Calu3 (cell line): ENCODE data around the gene BIN2. TPM values are rescaled to one million over a fixed set of nuclear protein-coding genes. Genes with fewer than 3 reads are reported as not detected.

ENCODE experiments used
- BruUV-seq: library from RNA; stranded (reverse); fragments of 400-500 nt; replicated peaks from 2 replicates; lab custom pipeline; 2021; lab: Mats Ljungman, UMichigan
- CTCF ChIA-PET: fragments of 300-600 bp; sonication (Branson Sonifier 250); formaldehyde crosslinking; loops from one replicate; lab custom pipeline; 2022; ENCODE audit warnings: antibody characterized with exemption; lab: Charles Lee
- DNase-seq: peaks from one replicate; pipeline ENCODE4 v3.0.0; 2022
- H3K27ac Mint-ChIP-seq: one replicate; pipeline ENCODE4 v1.8.0; 2022; ENCODE audit warnings: mixed read lengths; ENCODE audit not compliant: unreplicated experiment
- H3K27me3 Mint-ChIP-seq: one replicate; pipeline ENCODE4 v1.8.0; 2022; ENCODE audit warnings: mixed read lengths; ENCODE audit not compliant: unreplicated experiment
- H3K36me3 Mint-ChIP-seq: one replicate; pipeline ENCODE4 v1.8.0; 2022; ENCODE audit warnings: mild to moderate bottlenecking, moderate library complexity, mixed read lengths; ENCODE audit not compliant: insufficient read depth, unreplicated experiment
- H3K4me1 Mint-ChIP-seq: one replicate; pipeline ENCODE4 v1.8.0; 2022; ENCODE audit warnings: mild to moderate bottlenecking, low read depth, mixed read lengths; ENCODE audit not compliant: unreplicated experiment
- H3K4me3 Mint-ChIP-seq: one replicate; pipeline ENCODE4 v1.8.0; 2022; ENCODE audit warnings: mild to moderate bottlenecking, low read depth, moderate library complexity, mixed read lengths; ENCODE audit not compliant: unreplicated experiment
- H3K9me3 Mint-ChIP-seq: one replicate; pipeline ENCODE4 v1.8.0; 2022; ENCODE audit warnings: low read depth, mixed read lengths; ENCODE audit not compliant: unreplicated experiment
- intact Hi-C: fragments of 100-400 bp; cut with micrococcal nuclease; formaldehyde crosslinking; loops from one replicate; pipeline ENCODE4 v1.10.0; 2022; ENCODE audit not compliant: unreplicated experiment
- total RNA-seq: library from RNA; stranded (reverse); gene quantifications from 2 replicates; pipeline ENCODE4 v1.2.3, GENCODE V29; 2022
- TF ChIP-seq, protein P1 (sequence below): fragments of 200-600 bp; IDR thresholded peaks from one replicate; pipeline ENCODE4 v1.8.0; 2022; ENCODE audit warnings: antibody characterized with exemption; ENCODE audit not compliant: unreplicated experiment

BIN2 gene
- total RNA-seq, 1 experiment from 2014 or later = not detected

DNA sequence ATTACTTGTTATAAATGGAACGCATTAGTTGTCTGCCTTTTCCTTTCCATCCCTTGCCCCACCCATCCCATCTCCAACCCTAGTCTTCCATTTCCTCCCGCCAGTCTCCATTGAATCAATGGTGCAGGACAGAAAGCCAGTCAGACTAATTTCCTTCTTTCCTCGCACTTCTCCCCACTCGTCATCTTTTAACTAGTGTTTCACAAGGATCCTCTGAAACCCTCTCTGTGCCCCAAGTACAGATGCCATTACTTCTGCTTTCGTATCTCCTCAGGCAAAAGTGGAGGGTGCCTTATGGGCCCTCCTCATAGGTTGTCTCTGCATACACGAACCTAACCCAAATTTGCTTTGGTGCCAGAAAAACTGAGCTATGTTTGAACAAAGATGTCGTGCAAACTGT lies 81.1 kb downstream of the BIN2 start:
- CTCF ChIA-PET = no interaction called here
- H3K4me1 Mint-ChIP-seq = peaks cover 9% of the 10 kb centered on the region
- no peak for DNase-seq
- no peak overlapping the region for H3K4me3 Mint-ChIP-seq
- no peak overlapping the region for H3K27ac Mint-ChIP-seq
- BruUV-seq = no TSS peak
- no peaks in the 10 kb centered on the region for H3K9me3 Mint-ChIP-seq
- H3K27me3 Mint-ChIP-seq = no peaks in the 10 kb centered on the region
- intact Hi-C loops = no loop called here
- peaks cover 67% of the 10 kb centered on the region for H3K36me3 Mint-ChIP-seq
- TF ChIP-seq, protein P1, sequence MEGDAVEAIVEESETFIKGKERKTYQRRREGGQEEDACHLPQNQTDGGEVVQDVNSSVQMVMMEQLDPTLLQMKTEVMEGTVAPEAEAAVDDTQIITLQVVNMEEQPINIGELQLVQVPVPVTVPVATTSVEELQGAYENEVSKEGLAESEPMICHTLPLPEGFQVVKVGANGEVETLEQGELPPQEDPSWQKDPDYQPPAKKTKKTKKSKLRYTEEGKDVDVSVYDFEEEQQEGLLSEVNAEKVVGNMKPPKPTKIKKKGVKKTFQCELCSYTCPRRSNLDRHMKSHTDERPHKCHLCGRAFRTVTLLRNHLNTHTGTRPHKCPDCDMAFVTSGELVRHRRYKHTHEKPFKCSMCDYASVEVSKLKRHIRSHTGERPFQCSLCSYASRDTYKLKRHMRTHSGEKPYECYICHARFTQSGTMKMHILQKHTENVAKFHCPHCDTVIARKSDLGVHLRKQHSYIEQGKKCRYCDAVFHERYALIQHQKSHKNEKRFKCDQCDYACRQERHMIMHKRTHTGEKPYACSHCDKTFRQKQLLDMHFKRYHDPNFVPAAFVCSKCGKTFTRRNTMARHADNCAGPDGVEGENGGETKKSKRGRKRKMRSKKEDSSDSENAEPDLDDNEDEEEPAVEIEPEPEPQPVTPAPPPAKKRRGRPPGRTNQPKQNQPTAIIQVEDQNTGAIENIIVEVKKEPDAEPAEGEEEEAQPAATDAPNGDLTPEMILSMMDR = no peak

- H3K36me3 Mint-ChIP-seq = peaks cover 69% of the 10 kb centered on the region
- intact Hi-C loops = no loop called here
- CTCF ChIA-PET = no interaction called here
Observed at GRCh38 chr12:51242120-51242519, 81.9 kb downstream of the BIN2 start.

DNA sequence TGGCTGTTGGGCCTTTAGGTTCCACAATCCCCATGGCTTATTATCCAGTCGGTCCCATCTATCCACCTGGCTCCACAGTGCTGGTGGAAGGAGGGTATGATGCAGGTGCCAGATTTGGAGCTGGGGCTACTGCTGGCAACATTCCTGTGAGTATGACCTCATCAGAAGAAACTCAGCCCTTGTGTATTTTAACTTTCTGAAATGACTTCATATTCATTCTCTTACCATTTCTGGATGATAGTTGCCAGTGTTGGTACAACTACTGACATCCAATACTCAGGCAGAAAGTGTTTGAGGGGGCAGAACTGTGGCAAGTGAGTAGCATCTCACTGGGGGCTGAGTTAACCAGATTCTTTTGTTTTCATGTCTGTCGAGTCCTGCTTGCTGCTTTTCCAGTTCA lies 83.0 kb downstream of the BIN2 start:
- H3K27ac Mint-ChIP-seq = no peak overlapping the region
- CTCF ChIA-PET = no interaction called here

More at GRCh38 chr12:51242120-51242519, 81.9 kb downstream of the BIN2 start:
- TF ChIP-seq, protein P1 = no peak
- H3K4me3 Mint-ChIP-seq = no peak overlapping the region
- H3K27ac Mint-ChIP-seq = no peak overlapping the region
- no peaks in the 10 kb centered on the region for H3K27me3 Mint-ChIP-seq
- peaks cover 9% of the 10 kb centered on the region for H3K4me1 Mint-ChIP-seq
- BruUV-seq = no TSS peak
- no peaks in the 10 kb centered on the region for H3K9me3 Mint-ChIP-seq
- no peak for DNase-seq

DNA sequence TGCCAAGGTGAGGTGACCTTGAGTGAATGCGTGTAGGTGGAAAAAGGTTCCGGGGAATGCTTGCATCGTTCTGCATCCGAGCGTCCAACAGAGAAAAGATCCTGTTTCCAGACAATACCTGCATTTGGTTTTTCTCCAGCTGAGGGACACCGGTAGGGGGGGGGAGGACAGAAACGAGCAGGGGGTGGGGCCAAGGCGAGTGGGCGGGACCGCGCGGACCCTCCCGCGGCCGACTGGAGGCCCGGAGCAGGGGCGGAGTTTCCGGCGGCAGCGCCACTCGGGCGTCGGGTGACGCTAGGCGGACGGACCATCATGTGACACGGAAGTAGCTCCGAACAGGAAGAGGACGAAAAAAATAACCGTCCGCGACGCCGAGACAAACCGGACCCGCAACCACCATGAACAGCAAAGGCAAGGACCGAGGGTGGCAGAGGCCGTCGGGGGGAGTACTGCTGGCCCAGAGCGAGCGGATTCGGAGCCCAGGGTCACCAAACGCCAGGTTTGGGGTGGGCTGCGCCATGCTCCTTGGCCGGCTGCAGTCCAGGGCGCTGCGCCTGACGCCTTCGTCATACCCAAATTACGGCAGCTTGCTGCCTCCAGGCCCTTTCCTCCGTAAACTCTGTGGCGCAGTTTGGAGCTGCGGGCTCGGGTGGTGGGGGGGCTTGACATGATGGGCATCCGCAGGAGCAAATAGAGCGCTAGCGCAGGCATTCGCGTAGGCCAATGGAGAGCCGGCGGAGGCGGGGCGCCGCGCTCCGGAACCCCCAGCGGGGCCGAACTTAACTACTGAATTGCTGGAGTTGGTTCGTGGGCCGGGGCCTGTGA lies 85.3 kb downstream of the BIN2 start, which contains the start of gene DAZAP2:
DAZAP2 (plus strand) TSS at position 317 of the 825 bp plus-strand sequence; CDS start at position 399, 82 bp downstream.
- H3K4me1 Mint-ChIP-seq = no peaks in the 10 kb centered on the region
- TF ChIP-seq, protein P1 = no peak
- no peaks in the 10 kb centered on the region for H3K27me3 Mint-ChIP-seq
- no peaks in the 10 kb centered on the region for H3K9me3 Mint-ChIP-seq
- H3K36me3 Mint-ChIP-seq = peaks cover 54% of the 10 kb centered on the region
- CTCF ChIA-PET = interaction anchor here (0.6 to 1.2 kb wide), 3 partner anchors 21 to 102 kb away, joined by 3 to 7 read pairs (median 3); partner anchors contain the start of gene POU6F1
- TSS peak; percentile 68 for BruUV-seq
- peak within 1 kb of the TSS; percentile 99 for H3K27ac Mint-ChIP-seq
- H3K4me3 Mint-ChIP-seq = peak within 1 kb of the TSS; percentile 79
- intact Hi-C loops = no loop called here
- DNase-seq = peak; percentile 91

More for the DNA sequence above, 83.0 kb downstream of the BIN2 start:
- no peak for DNase-seq
- no TSS peak for BruUV-seq
- TF ChIP-seq, protein P1 = no peak
- Mint-ChIP-seq H3K36me3 (peaks cover 63% of the 10 kb centered on the region), H3K4me1 (no peaks in the 10 kb centered on the region), H3K9me3 (no peaks in the 10 kb centered on the region), H3K27me3 (no peaks in the 10 kb centered on the region), H3K4me3 (peak overlapping the region; percentile 79)
- intact Hi-C loops = no loop called here
